A549 (cell line): Measurements from ENCODE around the gene RBM10. TPM values are rescaled to one million over a fixed set of nuclear protein-coding genes. Genes with fewer than 3 reads are reported as not detected.

Experiments
- ATAC-seq, 2 experiments: fragments of 200-7000 bp in 1 of 2; fragments of >200 bp in 1 of 2; cut with Nextera tagmentation in 1 of 2; cut with Tn5 transposase in 1 of 2; 3 replicates each; pipeline versions ENCODE4 v1.8.0 to v1.9.1; 2018 to 2020; ENCODE audit warnings: mild to moderate bottlenecking in 1 of 2, moderate library complexity in 1 of 2
- CTCF ChIA-PET: fragments of 300-600 bp; sonication (Branson Sonifier 250); formaldehyde crosslinking; extraction: SDS; loops from one replicate; lab custom pipeline; 2021; ENCODE audit warnings: antibody characterized with exemption, inconsistent platforms; lab: Yijun Ruan, JAX
- POLR2A ChIA-PET: fragments of 350-600 bp; formaldehyde crosslinking; extraction: SDS; loops from one replicate; lab custom pipeline; 2021; ENCODE audit warnings: antibody characterized with exemption, inconsistent platforms; lab: Yijun Ruan, JAX
- DNase-seq, 2 experiments: peaks; one replicate each; pipeline versions ENCODE4 v3.0.0 to v3.0.0-alpha.2; 2011 to 2016; ENCODE audit warnings: low read depth in 1 of 2, low spot score in 1 of 2
- FAIRE-seq: peaks from 2 replicates; lab custom pipeline; 2011; peaks lifted over from hg19 to GRCh38; lab: Jason Lieb, UNC
- H3K27ac ChIP-seq, 2 experiments: fragments of >200 bp; sonication (Bioruptor Twin); formaldehyde crosslinking; 3 replicates each; pipeline ENCODE4 v1.5.1; 2016 to 2017
- H3K4me1 ChIP-seq: fragments of >200 bp; sonication (Bioruptor Twin); formaldehyde crosslinking; 3 replicates; pipeline ENCODE4 v1.6.1; 2016
- H3K4me2 ChIP-seq: fragments of >200 bp; sonication (Bioruptor Twin); formaldehyde crosslinking; 3 replicates; pipeline ENCODE4 v1.6.1; 2016
- H3K4me3 ChIP-seq: fragments of >200 bp; sonication (Bioruptor Twin); formaldehyde crosslinking; 3 replicates; pipeline ENCODE4 v1.5.1; 2016
- H3K9me3 ChIP-seq: fragments of >200 bp; sonication (Bioruptor Twin); formaldehyde crosslinking; 3 replicates; pipeline ENCODE4 v1.6.1; 2016
- BCL3 ChIP-seq: fragments of >200 bp; sonication (Bioruptor Twin); formaldehyde crosslinking; IDR thresholded peaks from 3 replicates; pipeline ENCODE4 v1.6.1; 2016
- BHLHE40 ChIP-seq: IDR thresholded peaks from 2 replicates; pipeline ENCODE4 v1.6.1; 2012; ENCODE audit warnings: low read depth, low read length, inconsistent platforms
- CHD4 ChIP-seq: fragments of 200-600 bp; sonication (generic); IDR thresholded peaks from 2 replicates; pipeline ENCODE4 v1.6.1; 2016; ENCODE audit warnings: antibody characterized with exemption, mild to moderate bottlenecking, borderline replicate concordance
- CTCF ChIP-seq: fragments of >200 bp; sonication (Bioruptor Twin); formaldehyde crosslinking; IDR thresholded peaks from 3 replicates; pipeline ENCODE4 v1.5.1; 2016
- FOSL2 ChIP-seq, 2 experiments: fragments of 450-650 bp in 1 of 2; fragments of >200 bp in 1 of 2; sonication (Bioruptor Twin) in 1 of 2; formaldehyde crosslinking; IDR thresholded peaks; 2 replicates each; pipeline versions ENCODE4 v1.5.0 to v1.6.1; 2016 to 2020; ENCODE audit warnings: mild to moderate bottlenecking in 1 of 2, moderate library complexity in 1 of 2
- HDAC2 ChIP-seq: fragments of 200-600 bp; sonication (generic); IDR thresholded peaks from 2 replicates; pipeline ENCODE4 v1.6.1; 2016
- HOXB5 ChIP-seq: fragments of 250-450 bp; sonication (Bioruptor Pico); IDR thresholded peaks from 2 replicates; pipeline ENCODE4 v1.5.0; 2020; ENCODE audit warnings: mild to moderate bottlenecking, moderate library complexity
- JUN ChIP-seq, 2 experiments: fragments of >200 bp; sonication (Bioruptor Twin); formaldehyde crosslinking; IDR thresholded peaks; 2 replicates in 1 of 2; 3 replicates in 1 of 2; pipeline ENCODE4 v1.6.1; 2016 to 2017
- KDM1A ChIP-seq: fragments of 200-600 bp; sonication (generic); IDR thresholded peaks from 2 replicates; pipeline ENCODE4 v1.6.1; 2016; ENCODE audit warnings: low read depth, mild to moderate bottlenecking
- NFE2L2 ChIP-seq: fragments of 150-350 bp; conservative IDR thresholded peaks from 2 replicates; pipeline ENCODE4 v1.6.1; 2014; ENCODE audit warnings: low read length
- NR3C1 ChIP-seq: fragments of >200 bp; sonication (Bioruptor Twin); formaldehyde crosslinking; IDR thresholded peaks from 3 replicates; pipeline ENCODE4 v1.6.1; 2017
- POLR2A ChIP-seq: IDR thresholded peaks from 2 replicates; pipeline ENCODE4 v1.6.1; 2012; ENCODE audit warnings: mild to moderate bottlenecking, low read length
- POLR2AphosphoS2 ChIP-seq: conservative IDR thresholded peaks from 2 replicates; pipeline ENCODE4 v1.6.1; 2012; ENCODE audit warnings: low read length, improper control_type of control experiment, inconsistent platforms
- TP53 ChIP-seq: fragments of 250-450 bp; sonication (Bioruptor Pico); IDR thresholded peaks from 2 replicates; pipeline ENCODE4 v1.5.0; 2021; ENCODE audit warnings: mild to moderate bottlenecking, moderate library complexity
- ZC3H11A ChIP-seq: fragments of 450-650 bp; IDR thresholded peaks from 2 replicates; pipeline ENCODE4 v1.6.1; 2014; ENCODE audit warnings: antibody characterized with exemption, mild to moderate bottlenecking
- ZFP36 ChIP-seq: fragments of 450-650 bp; IDR thresholded peaks from 2 replicates; pipeline ENCODE4 v1.6.1; 2014; ENCODE audit warnings: borderline replicate concordance; ENCODE audit not compliant: partially characterized antibody
- ZSCAN20 ChIP-seq: fragments of 250-450 bp; sonication (Bioruptor Pico); IDR thresholded peaks from 2 replicates; pipeline ENCODE4 v1.8.0; 2022; ENCODE audit warnings: mild to moderate bottlenecking, moderate library complexity
- WGBS: methylation state at CpG from one replicate; pipeline ENCODE4 v1.1.6; 2017; ENCODE audit errors: missing lambda C conversion rate; 5-methylcytosine and 5-hydroxymethylcytosine counted together
- polyA plus RNA-seq, 4 experiments: library from polyadenylated mRNA; depleted of rRNA in 3 of 4; stranded (reverse); fragments of >200 nt; fragmentation: RNase III in 1 of 4; extraction: RNeasy Plus Mini Kit Qiagen cat#74134 plus additional on column Dnase treatment in 1 of 4; gene quantifications; 2 replicates in 3 of 4; 3 replicates in 1 of 4; pipeline ENCODE4 v1.2.3, GENCODE V29; 2011 to 2017
- TF ChIP-seq, protein P1 (sequence below): IDR thresholded peaks from 2 replicates; pipeline ENCODE4 v1.6.1; 2012; ENCODE audit warnings: low read depth, borderline replicate concordance
- TF ChIP-seq, protein P2 (sequence below): fragments of 450-650 bp; IDR thresholded peaks from 2 replicates; pipeline ENCODE4 v1.6.1; 2014; ENCODE audit warnings: antibody characterized with exemption
- TF ChIP-seq, protein P3 (sequence below): fragments of 200-600 bp; sonication (generic); IDR thresholded peaks from 2 replicates; pipeline ENCODE4 v1.6.1; 2016; ENCODE audit warnings: antibody characterized with exemption, mild to moderate bottlenecking, moderate library complexity

The RBM10 gene
- polyA plus RNA-seq, 2 of the 4 experiments (the other 2 are of a cell fraction) = 21.1 to 29.8 TPM

- TF ChIP-seq CTCF = no peak
- TF ChIP-seq TP53 (CRISPR knock-in tag) = no peak
- TF ChIP-seq ZC3H11A = no peak
- no peak for TF ChIP-seq FOSL2 (IDR thresholded peaks at IDR 0.05)
- no peak for TF ChIP-seq FOSL2 (CRISPR knock-in tag; IDR thresholded peaks at IDR 0.05)
- TF ChIP-seq ZFP36 = no peak
- no peak for TF ChIP-seq CHD4
- TF ChIP-seq NFE2L2 = no peak
- no peak for TF ChIP-seq HDAC2
- no peak for TF ChIP-seq ZSCAN20 (CRISPR knock-in tag)
- TF ChIP-seq, all 56 proteins: peak for 0
Measured at GRCh38 chrX:47097018-47097417, 48.0 kb upstream of the RBM10 start (continued).

DNA sequence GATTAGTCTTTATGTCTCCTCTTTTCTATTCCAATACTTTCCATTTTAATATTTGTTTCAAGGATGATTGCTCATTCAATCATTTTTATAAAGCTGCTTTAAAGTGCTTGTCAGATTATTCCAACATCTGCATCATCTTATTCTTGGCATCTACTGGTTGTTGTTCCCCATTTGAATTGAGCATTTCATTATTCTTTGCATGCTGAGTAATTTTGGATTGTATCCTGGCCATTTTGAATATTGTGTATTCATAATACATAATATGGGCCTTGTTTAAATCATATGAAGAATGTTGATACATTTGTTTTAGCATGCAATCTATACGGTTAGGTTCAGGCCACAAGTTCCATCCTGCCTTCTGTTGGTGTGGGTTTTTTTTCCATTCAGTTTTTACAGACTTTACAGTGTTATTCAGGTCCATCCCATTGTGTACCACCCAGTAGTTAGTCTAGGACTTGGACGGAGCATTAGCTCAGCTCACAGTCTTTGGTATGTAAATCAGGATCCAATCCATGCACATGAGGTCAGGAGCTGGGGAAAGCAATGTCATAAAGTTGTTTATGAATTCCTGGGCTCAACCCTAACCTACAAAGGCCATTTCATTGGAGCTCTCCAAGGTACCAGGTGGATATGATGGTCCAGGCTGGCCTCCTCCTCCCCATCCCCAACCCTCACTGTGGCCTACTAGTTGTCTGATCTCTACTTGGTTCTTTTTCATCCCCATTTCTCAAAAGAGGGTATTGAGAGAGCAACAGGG is 46.5 kb upstream of the RBM10 start:
- POLR2A ChIA-PET = no interaction called here
- 87% methylated on average over 2 of the region's 2 CpGs for WGBS

GRCh38 chrX:47101206-47101605 is 43.8 kb upstream of the RBM10 start:
- no peak overlapping the region for H3K27ac ChIP-seq
- 64% methylated on average over 3 of the region's 4 CpGs for WGBS
- ATAC-seq (no peak), DNase-seq (no peak), FAIRE-seq (no peak)
- H3K4me1 ChIP-seq = no peaks in the 10 kb centered on the region
- CTCF ChIA-PET = interaction anchor here (1.1 to 1.7 kb wide), 2 partner anchors 8 to 12 kb away, joined by 5 to 7 read pairs; no protein-coding TSS in a partner anchor
- H3K4me3 ChIP-seq = no peak overlapping the region
- no peak overlapping the region for H3K4me2 ChIP-seq
- no peaks in the 10 kb centered on the region for H3K9me3 ChIP-seq
- POLR2A ChIA-PET = no interaction called here
- TF ChIP-seq KDM1A = no peak
- TF ChIP-seq CTCF = no peak
- TF ChIP-seq POLR2AphosphoS2 = no peak
- TF ChIP-seq NR3C1 = no peak
- no peak for TF ChIP-seq JUN (IDR thresholded peaks at IDR 0.05)
- TF ChIP-seq, protein P1, sequence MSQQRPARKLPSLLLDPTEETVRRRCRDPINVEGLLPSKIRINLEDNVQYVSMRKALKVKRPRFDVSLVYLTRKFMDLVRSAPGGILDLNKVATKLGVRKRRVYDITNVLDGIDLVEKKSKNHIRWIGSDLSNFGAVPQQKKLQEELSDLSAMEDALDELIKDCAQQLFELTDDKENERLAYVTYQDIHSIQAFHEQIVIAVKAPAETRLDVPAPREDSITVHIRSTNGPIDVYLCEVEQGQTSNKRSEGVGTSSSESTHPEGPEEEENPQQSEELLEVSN = no peak
- TF ChIP-seq BHLHE40 = no peak
- TF ChIP-seq, protein P2, sequence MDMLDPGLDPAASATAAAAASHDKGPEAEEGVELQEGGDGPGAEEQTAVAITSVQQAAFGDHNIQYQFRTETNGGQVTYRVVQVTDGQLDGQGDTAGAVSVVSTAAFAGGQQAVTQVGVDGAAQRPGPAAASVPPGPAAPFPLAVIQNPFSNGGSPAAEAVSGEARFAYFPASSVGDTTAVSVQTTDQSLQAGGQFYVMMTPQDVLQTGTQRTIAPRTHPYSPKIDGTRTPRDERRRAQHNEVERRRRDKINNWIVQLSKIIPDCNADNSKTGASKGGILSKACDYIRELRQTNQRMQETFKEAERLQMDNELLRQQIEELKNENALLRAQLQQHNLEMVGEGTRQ = no peak
- no peak for TF ChIP-seq HOXB5 (CRISPR knock-in tag)

More for the DNA sequence above, 46.5 kb upstream of the RBM10 start:
- ATAC-seq (no peak), DNase-seq (no peak), FAIRE-seq (peak; percentile 28)
- H3K27ac ChIP-seq = no peak overlapping the region
- TF ChIP-seq BCL3 = no peak
- no peak for TF ChIP-seq POLR2A
- TF ChIP-seq ZFP36 = no peak
- TF ChIP-seq, protein P3, sequence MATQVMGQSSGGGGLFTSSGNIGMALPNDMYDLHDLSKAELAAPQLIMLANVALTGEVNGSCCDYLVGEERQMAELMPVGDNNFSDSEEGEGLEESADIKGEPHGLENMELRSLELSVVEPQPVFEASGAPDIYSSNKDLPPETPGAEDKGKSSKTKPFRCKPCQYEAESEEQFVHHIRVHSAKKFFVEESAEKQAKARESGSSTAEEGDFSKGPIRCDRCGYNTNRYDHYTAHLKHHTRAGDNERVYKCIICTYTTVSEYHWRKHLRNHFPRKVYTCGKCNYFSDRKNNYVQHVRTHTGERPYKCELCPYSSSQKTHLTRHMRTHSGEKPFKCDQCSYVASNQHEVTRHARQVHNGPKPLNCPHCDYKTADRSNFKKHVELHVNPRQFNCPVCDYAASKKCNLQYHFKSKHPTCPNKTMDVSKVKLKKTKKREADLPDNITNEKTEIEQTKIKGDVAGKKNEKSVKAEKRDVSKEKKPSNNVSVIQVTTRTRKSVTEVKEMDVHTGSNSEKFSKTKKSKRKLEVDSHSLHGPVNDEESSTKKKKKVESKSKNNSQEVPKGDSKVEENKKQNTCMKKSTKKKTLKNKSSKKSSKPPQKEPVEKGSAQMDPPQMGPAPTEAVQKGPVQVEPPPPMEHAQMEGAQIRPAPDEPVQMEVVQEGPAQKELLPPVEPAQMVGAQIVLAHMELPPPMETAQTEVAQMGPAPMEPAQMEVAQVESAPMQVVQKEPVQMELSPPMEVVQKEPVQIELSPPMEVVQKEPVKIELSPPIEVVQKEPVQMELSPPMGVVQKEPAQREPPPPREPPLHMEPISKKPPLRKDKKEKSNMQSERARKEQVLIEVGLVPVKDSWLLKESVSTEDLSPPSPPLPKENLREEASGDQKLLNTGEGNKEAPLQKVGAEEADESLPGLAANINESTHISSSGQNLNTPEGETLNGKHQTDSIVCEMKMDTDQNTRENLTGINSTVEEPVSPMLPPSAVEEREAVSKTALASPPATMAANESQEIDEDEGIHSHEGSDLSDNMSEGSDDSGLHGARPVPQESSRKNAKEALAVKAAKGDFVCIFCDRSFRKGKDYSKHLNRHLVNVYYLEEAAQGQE = peak; percentile 52
- no peaks in the 10 kb centered on the region for H3K9me3 ChIP-seq
- no peaks in the 10 kb centered on the region for H3K4me1 ChIP-seq
- no peak overlapping the region for H3K4me2 ChIP-seq
- CTCF ChIA-PET = interaction anchor here (1.1 to 1.5 kb wide), 2 partner anchors 195 to 340 kb away, joined by 3 to 4 read pairs; partner anchors contain the start of gene SLC9A7
- no peak overlapping the region for H3K4me3 ChIP-seq
